Body of pancreas (tissue), 4 donors: ENCODE measurements around the gene FAM153A.
"Not testable (repeated sequence)": the region's sequence is repeated elsewhere in the genome, so short reads cannot be mapped to it uniquely, and the experiment has no call there.

Experiments used
- POLR2A ChIP-seq, 3 donors: fragments of 450-650 bp; IDR thresholded peaks; one replicate each; pipeline ENCODE4 v1.6.1; 2016; ENCODE audit warnings: antibody characterized with exemption in 3 of 3, mild to moderate bottlenecking in 2 of 3
- TF ChIP-seq, protein P1 (sequence below), 7 experiments: fragments of 450-650 bp in 4 of 7; fragments of 200-600 bp in 3 of 7; sonication (generic) in 3 of 7; IDR thresholded peaks; one replicate each; pipeline ENCODE4 v1.5.1; 2016 to 2019; ENCODE audit warnings: antibody characterized with exemption in 7 of 7

DNA sequence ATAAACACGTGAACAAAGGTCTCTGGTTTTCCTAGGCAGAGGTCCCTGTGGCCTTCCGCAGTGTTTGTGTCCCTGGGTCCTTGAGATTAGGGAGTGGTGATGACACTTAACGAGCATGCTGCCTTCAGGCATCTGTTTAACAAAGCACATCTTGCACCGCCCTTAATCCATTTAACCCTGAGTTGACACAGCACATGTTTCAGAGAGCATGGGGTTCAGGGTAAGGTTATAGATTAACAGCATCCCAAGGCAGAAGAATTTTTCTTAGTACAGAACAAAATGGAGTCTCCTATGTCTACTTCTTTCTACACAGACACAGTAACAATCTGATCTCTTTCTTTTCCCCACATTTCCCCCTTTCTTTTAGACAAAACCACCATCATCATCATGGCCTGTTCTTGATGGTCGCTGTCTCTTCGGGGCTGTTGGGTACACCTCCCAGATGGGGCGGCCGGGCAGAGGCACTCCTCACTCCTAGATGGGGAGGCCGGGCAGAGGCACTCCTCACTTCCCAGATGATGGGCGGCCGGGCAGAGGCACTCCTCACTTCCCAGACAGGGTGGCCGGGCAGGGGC lies 87.3 kb downstream of the FAM153A start:
- TF ChIP-seq POLR2A (IDR thresholded peaks at IDR 0.05): not testable (repeated sequence)
- TF ChIP-seq, protein P1, sequence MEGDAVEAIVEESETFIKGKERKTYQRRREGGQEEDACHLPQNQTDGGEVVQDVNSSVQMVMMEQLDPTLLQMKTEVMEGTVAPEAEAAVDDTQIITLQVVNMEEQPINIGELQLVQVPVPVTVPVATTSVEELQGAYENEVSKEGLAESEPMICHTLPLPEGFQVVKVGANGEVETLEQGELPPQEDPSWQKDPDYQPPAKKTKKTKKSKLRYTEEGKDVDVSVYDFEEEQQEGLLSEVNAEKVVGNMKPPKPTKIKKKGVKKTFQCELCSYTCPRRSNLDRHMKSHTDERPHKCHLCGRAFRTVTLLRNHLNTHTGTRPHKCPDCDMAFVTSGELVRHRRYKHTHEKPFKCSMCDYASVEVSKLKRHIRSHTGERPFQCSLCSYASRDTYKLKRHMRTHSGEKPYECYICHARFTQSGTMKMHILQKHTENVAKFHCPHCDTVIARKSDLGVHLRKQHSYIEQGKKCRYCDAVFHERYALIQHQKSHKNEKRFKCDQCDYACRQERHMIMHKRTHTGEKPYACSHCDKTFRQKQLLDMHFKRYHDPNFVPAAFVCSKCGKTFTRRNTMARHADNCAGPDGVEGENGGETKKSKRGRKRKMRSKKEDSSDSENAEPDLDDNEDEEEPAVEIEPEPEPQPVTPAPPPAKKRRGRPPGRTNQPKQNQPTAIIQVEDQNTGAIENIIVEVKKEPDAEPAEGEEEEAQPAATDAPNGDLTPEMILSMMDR (IDR thresholded peaks at IDR 0.05): not testable (repeated sequence)
